H1 (cell line): ENCODE results near the gene UVRAG. TPM values are rescaled to one million over a fixed set of nuclear protein-coding genes. Genes with fewer than 3 reads are reported as not detected.

ENCODE experiments used
- CTCF ChIA-PET: fragments of 300-600 bp; sonication (Branson Sonifier 250); formaldehyde crosslinking; loops from one replicate; lab custom pipeline; 2021; ENCODE audit not compliant: partially characterized antibody; lab: Charles Lee
- POLR2A ChIA-PET: fragments of 300-600 bp; sonication (Branson Sonifier 250); formaldehyde crosslinking; loops from one replicate; lab custom pipeline; 2021; ENCODE audit warnings: inconsistent platforms; ENCODE audit not compliant: partially characterized antibody; lab: Charles Lee
- DNase-seq, 2 experiments: peaks; one replicate each; pipeline versions ENCODE4 v3.0.0 to v3.0.0-alpha.2; 2010 to 2022; ENCODE audit warnings: low spot score in 2 of 2, low read depth in 1 of 2, mixed read lengths in 1 of 2
- FAIRE-seq: peaks from 2 replicates; lab custom pipeline; 2011; peaks lifted over from hg19 to GRCh38; lab: Jason Lieb, UNC
- H2AFZ ChIP-seq: 2 replicates; pipeline ENCODE4 v1.8.1; 2012; ENCODE audit warnings: low read length, inconsistent platforms
- H2AK5ac ChIP-seq: 2 replicates; pipeline ENCODE4 v1.6.1; 2013; ENCODE audit warnings: low read depth, low read length
- H2BK120ac ChIP-seq: replicated peaks from 2 replicates; pipeline ENCODE3; 2013; ENCODE audit warnings: low read depth, low read length, inconsistent platforms
- H2BK12ac ChIP-seq: 2 replicates; pipeline ENCODE4 v1.6.1; 2013; ENCODE audit warnings: low read depth, low read length
- H2BK15ac ChIP-seq: 2 replicates; pipeline ENCODE4 v1.6.1; 2013; ENCODE audit warnings: low read length
- H2BK20ac ChIP-seq: 2 replicates; pipeline ENCODE4 v1.6.1; 2013; ENCODE audit warnings: low read length
- H2BK5ac ChIP-seq: 2 replicates; pipeline ENCODE4 v1.6.1; 2013; ENCODE audit warnings: low read depth, low read length
- H3K14ac ChIP-seq: 2 replicates; pipeline ENCODE4 v1.6.1; 2013; ENCODE audit warnings: inconsistent platforms; ENCODE audit not compliant: insufficient read length
- H3K18ac ChIP-seq: 2 replicates; pipeline ENCODE4 v1.6.1; 2013; ENCODE audit warnings: low read length; ENCODE audit errors: extremely low read depth
- H3K23ac ChIP-seq: 2 replicates; pipeline ENCODE4 v1.6.1; 2013; ENCODE audit warnings: inconsistent platforms; ENCODE audit not compliant: insufficient read length
- H3K23me2 ChIP-seq: 2 replicates; pipeline ENCODE4 v1.6.1; 2013; ENCODE audit warnings: low read depth, low read length
- H3K27ac ChIP-seq: 2 replicates; pipeline ENCODE4 v1.6.1; 2011; ENCODE audit warnings: low read depth, low read length, inconsistent platforms
- H3K27me3 ChIP-seq, 4 experiments: replicated peaks in 1 of 4; 1 replicate in 1 of 4; 2 replicates in 3 of 4; pipeline versions ENCODE4 v1.6.1 to v1.8.1; 2011 to 2013; ENCODE audit warnings: low read length in 3 of 4, mild to moderate bottlenecking in 3 of 4, inconsistent platforms in 2 of 4, mixed read lengths in 2 of 4, moderate library complexity in 1 of 4; ENCODE audit not compliant: control insufficient read depth in 3 of 4, insufficient read depth in 3 of 4; ENCODE audit errors: extremely low read depth in 1 of 4
- H3K36me3 ChIP-seq, 4 experiments: 2 replicates each; pipeline versions ENCODE4 v1.6.1 to v1.8.1; 2011 to 2013; ENCODE audit warnings: mild to moderate bottlenecking in 4 of 4, low read length in 3 of 4, moderate library complexity in 2 of 4, control low read depth in 1 of 4, inconsistent platforms in 1 of 4; ENCODE audit not compliant: insufficient read depth in 4 of 4, control insufficient read depth in 2 of 4
- H3K4ac ChIP-seq: replicated peaks from 2 replicates; pipeline ENCODE3; 2013; ENCODE audit warnings: low read length, low read depth, mixed read lengths, inconsistent platforms; ENCODE audit not compliant: insufficient read length
- H3K4me1 ChIP-seq, 4 experiments: replicated peaks in 1 of 4; 1 replicate in 1 of 4; 2 replicates in 3 of 4; pipeline versions ENCODE4 v1.6.1 to v1.8.1; 2011 to 2013; ENCODE audit warnings: low read length in 3 of 4, inconsistent platforms in 2 of 4, mixed read lengths in 1 of 4; ENCODE audit not compliant: insufficient read depth in 4 of 4, control insufficient read depth in 3 of 4
- H3K4me2 ChIP-seq, 2 experiments: 2 replicates each; pipeline versions ENCODE4 v1.6.1 to v1.8.1; 2011 to 2013; ENCODE audit warnings: low read depth in 2 of 2, low read length in 2 of 2, control low read depth in 1 of 2, inconsistent platforms in 1 of 2, mild to moderate bottlenecking in 1 of 2; ENCODE audit not compliant: insufficient read depth in 1 of 2
- H3K4me3 ChIP-seq, 4 experiments: fragments of 200-600, 300-600 bp in 1 of 4; sonication (generic), shearing (Covaris generic), sonication (Bioruptor Twin) in 1 of 4; 2 replicates each; pipeline versions ENCODE4 v1.5.1 to v1.8.1; 2011 to 2016; ENCODE audit warnings: low read length in 4 of 4, low read depth in 3 of 4, control low read depth in 2 of 4, inconsistent platforms in 2 of 4, mild to moderate bottlenecking in 2 of 4, mixed read lengths in 1 of 4, moderate library complexity in 1 of 4; ENCODE audit not compliant: insufficient read depth in 2 of 4; ENCODE audit errors: extremely low read depth in 1 of 4
- H3K56ac ChIP-seq: replicated peaks from 2 replicates; pipeline ENCODE3; 2013; ENCODE audit warnings: low read depth, mild to moderate bottlenecking, mixed read lengths, low read length, inconsistent platforms; ENCODE audit not compliant: insufficient read length
- H3K79me1 ChIP-seq: 2 replicates; pipeline ENCODE4 v1.6.1; 2013; ENCODE audit warnings: low read depth, low read length, control low read depth
- H3K79me2 ChIP-seq, 2 experiments: 2 replicates each; pipeline versions ENCODE4 v1.6.1 to v1.8.1; 2012 to 2013; ENCODE audit warnings: low read length in 2 of 2, mild to moderate bottlenecking in 2 of 2, inconsistent platforms in 1 of 2; ENCODE audit not compliant: insufficient read depth in 2 of 2, control insufficient read depth in 1 of 2
- H3K9ac ChIP-seq, 4 experiments: replicated peaks in 1 of 4; 1 replicate in 1 of 4; 2 replicates in 3 of 4; pipeline versions ENCODE4 v1.6.1 to v1.8.1; 2011 to 2013; ENCODE audit warnings: low read depth in 3 of 4, low read length in 3 of 4, control low read depth in 2 of 4, mild to moderate bottlenecking in 2 of 4, moderate library complexity in 2 of 4, inconsistent platforms in 1 of 4; ENCODE audit errors: extremely low read depth in 1 of 4
- H3K9me3 ChIP-seq, 2 experiments: 2 replicates each; pipeline versions ENCODE4 v1.6.1 to v1.8.1; 2012 to 2013; ENCODE audit warnings: mild to moderate bottlenecking in 2 of 2, moderate library complexity in 2 of 2, control low read depth in 1 of 2, inconsistent platforms in 1 of 2, low read depth in 1 of 2, low read length in 1 of 2, mixed read lengths in 1 of 2; ENCODE audit not compliant: insufficient read depth in 2 of 2
- H4K20me1 ChIP-seq, 2 experiments: replicated peaks in 1 of 2; 2 replicates each; pipeline versions ENCODE3 to v1.8.1; 2011 to 2013; ENCODE audit warnings: inconsistent platforms in 2 of 2, low read length in 2 of 2, mild to moderate bottlenecking in 1 of 2; ENCODE audit not compliant: insufficient read depth in 2 of 2, control insufficient read depth in 1 of 2
- H4K5ac ChIP-seq: 2 replicates; pipeline ENCODE4 v1.6.1; 2013; ENCODE audit warnings: low read length, low read depth, mixed read lengths, inconsistent platforms; ENCODE audit not compliant: insufficient read length
- H4K8ac ChIP-seq: 2 replicates; pipeline ENCODE4 v1.8.0; 2013; ENCODE audit warnings: mild to moderate bottlenecking, moderate library complexity, low read length, inconsistent platforms; ENCODE audit not compliant: insufficient read depth; ENCODE audit errors: extremely low read depth
- H4K91ac ChIP-seq: replicated peaks from 2 replicates; pipeline ENCODE3; 2013; ENCODE audit warnings: low read length, mixed read lengths, inconsistent platforms; ENCODE audit not compliant: insufficient read length
- CTBP2 ChIP-seq: IDR thresholded peaks from 2 replicates; pipeline ENCODE4 v1.7.0; 2011; ENCODE audit warnings: borderline replicate concordance, mild to moderate bottlenecking, moderate library complexity, mixed read lengths, low read length; ENCODE audit not compliant: insufficient read depth, insufficient read length
- JUND ChIP-seq: IDR thresholded peaks from 2 replicates; pipeline ENCODE4 v1.6.1; 2011; ENCODE audit warnings: mild to moderate bottlenecking, improper control_type of control experiment, low read length
- POLR2A ChIP-seq, 2 experiments: IDR thresholded peaks; 1 replicate in 1 of 2; 2 replicates in 1 of 2; pipeline ENCODE4 v1.6.1; 2011; ENCODE audit warnings: low read depth in 2 of 2, low read length in 2 of 2, mild to moderate bottlenecking in 2 of 2; ENCODE audit errors: control extremely low read depth in 1 of 2
- RBBP5 ChIP-seq: IDR thresholded peaks from 2 replicates; pipeline ENCODE4 v1.7.1; 2012; ENCODE audit warnings: low read depth, mild to moderate bottlenecking, inconsistent platforms, low read length, moderate library complexity, borderline replicate concordance
- SP1 ChIP-seq: IDR thresholded peaks from 2 replicates; pipeline ENCODE4 v1.6.1; 2011; ENCODE audit warnings: low read depth, low read length
- SP2 ChIP-seq: IDR thresholded peaks from 2 replicates; pipeline ENCODE4 v1.6.1; 2012; ENCODE audit warnings: mild to moderate bottlenecking, low read length, inconsistent platforms
- SP4 ChIP-seq: IDR thresholded peaks from 2 replicates; pipeline ENCODE4 v1.6.1; 2012; ENCODE audit warnings: low read length, inconsistent platforms
- SRF ChIP-seq: IDR thresholded peaks from 2 replicates; pipeline ENCODE4 v1.6.1; 2011; ENCODE audit warnings: mild to moderate bottlenecking, low read depth, low read length, moderate library complexity
- TAF1 ChIP-seq: IDR thresholded peaks from 2 replicates; pipeline ENCODE4 v1.6.1; 2011; ENCODE audit warnings: mild to moderate bottlenecking, low read depth, low read length
- YY1 ChIP-seq: IDR thresholded peaks from 2 replicates; pipeline ENCODE4 v1.6.1; 2011; ENCODE audit warnings: low read depth, mild to moderate bottlenecking, low read length
- WGBS, 2 experiments: shearing (Covaris generic) in 1 of 2; methylation state at CpG; one replicate each; pipeline versions ENCODE4 v1.1.6 to v1.1.7; 2013 to 2015; ENCODE audit warnings: low lambda C conversion rate in 2 of 2, mixed read lengths in 2 of 2, inconsistent platforms in 1 of 2, low coverage in 1 of 2, missing lambda C conversion rate in 1 of 2; ENCODE audit not compliant: insufficient replicate concordance in 2 of 2, insufficient coverage in 1 of 2, insufficient read length in 1 of 2; ENCODE audit errors: extremely low coverage in 1 of 2, missing lambda C conversion rate in 1 of 2; 5-methylcytosine and 5-hydroxymethylcytosine counted together
- polyA plus RNA-seq, 7 experiments: library from polyadenylated mRNA; depleted of rRNA in 3 of 7; stranded (reverse) in 5 of 7; unstranded in 2 of 7; fragments of >200 nt in 5 of 7; fragments of 200-250 nt in 2 of 7; gene quantifications; 1 replicate in 5 of 7; 2 replicates in 1 of 7; 4 replicates in 1 of 7; pipeline versions ENCODE4 v1.2.1 to v1.2.3, GENCODE V29; 2011 to 2013; ENCODE audit warnings: missing spikeins in 2 of 7, mixed read lengths in 2 of 7
- total RNA-seq: library from RNA; stranded (reverse); fragmentation: NEBNext Ultra II Directional; extraction: Animal tissue kit (Norgen Biotek cat#: 25700); gene quantifications from 2 replicates; pipeline ENCODE4 v1.2.1, GENCODE V29; 2021

UVRAG gene
- total and polyA plus RNA-seq, 2 of the 8 experiments (the other 6 are each of a cell fraction or from before 2014, with no cell fraction given), result 5.5 to 14.7 TPM

- Histone ChIP-seq H2BK5ac (no peak overlapping the region), H3K4me3 (no peak overlapping the region), H2BK20ac (no peak overlapping the region), H2AFZ (no peak overlapping the region), H3K4me2 (no peak overlapping the region), H4K8ac (no peak overlapping the region), H3K23ac (no peak overlapping the region), H3K4ac (no peak overlapping the region), H2BK15ac (no peak overlapping the region), H3K18ac (no peak overlapping the region), H4K5ac (no peak overlapping the region), H3K14ac (no peak overlapping the region), H2BK12ac (no peak overlapping the region), H3K9me3 (no peaks in the 10 kb centered on the region), H4K20me1 (no peaks in the 10 kb centered on the region), H3K27me3 (no peaks in the 10 kb centered on the region), H3K79me2 (no peaks in the 10 kb centered on the region), H4K91ac (no peak overlapping the region), H2AK5ac (no peak overlapping the region), H3K79me1 (no peaks in the 10 kb centered on the region), H3K4me1 (no peaks in the 10 kb centered on the region), H3K27ac (no peak overlapping the region), H2BK120ac (no peak overlapping the region), H3K23me2 (no peaks in the 10 kb centered on the region), H3K36me3 (no peaks in the 10 kb centered on the region), H3K9ac (no peak overlapping the region), H3K56ac (no peak overlapping the region)
- FAIRE-seq (no peak), DNase-seq (no peak)
- TF ChIP-seq SRF, result no peak
- no peak for TF ChIP-seq TAF1
- TF ChIP-seq SP1, result no peak
- TF ChIP-seq SP2, result no peak
- no peak for TF ChIP-seq JUND
- TF ChIP-seq SP4, result no peak
- TF ChIP-seq CTBP2, result no peak
- no peak for TF ChIP-seq RBBP5
- TF ChIP-seq YY1, result no peak
- TF ChIP-seq POLR2A (IDR thresholded peaks at IDR 0.05; ENCODE audit: control extremely low read depth in 1 of 2, low read depth in 2 of 2, low read length in 2 of 2), result no peak
- WGBS, 2 experiments, result 91% methylated on average over 6 of the region's 6 CpGs; no CpG with 5 or more reads in 1 of the 2 experiments
- POLR2A ChIA-PET, result interaction anchor here (0.7 kb wide), 1 partner anchor 137 kb away, joined by 3 read pairs; no protein-coding TSS in a partner anchor
- CTCF ChIA-PET, result no interaction called here
Observed at GRCh38 chr11:75924966-75925784, 110.2 kb downstream of the UVRAG start.
